ENCODE data around the gene MOB3C. TPM values are rescaled to one million over a fixed set of nuclear protein-coding genes. Genes with fewer than 3 reads are reported as not detected.

Gene MOB3C
- total and polyA plus RNA-seq, 2 of the 4 experiments (the other 2 are of a cell fraction), result 7.3 to 9.0 TPM

DNA sequence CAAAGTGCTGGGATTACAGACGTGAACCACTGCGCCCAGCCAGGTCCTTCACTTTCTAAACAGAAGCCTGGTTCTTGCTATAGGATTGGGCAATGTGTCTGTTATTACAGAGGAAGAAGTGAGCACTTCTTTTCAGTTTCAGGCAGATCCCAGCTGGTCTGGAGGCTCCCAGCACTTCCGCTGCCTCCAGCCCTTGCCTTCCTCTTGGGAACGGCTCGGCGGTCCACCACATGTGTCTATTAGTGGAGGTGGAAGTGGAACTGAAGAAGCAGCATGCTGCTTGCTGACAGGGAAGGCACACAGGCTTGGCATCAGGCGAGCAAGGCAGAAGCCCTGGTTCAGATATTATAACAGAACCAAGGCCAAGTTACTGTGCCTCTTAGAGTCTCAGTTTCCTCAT is 29.5 kb downstream of the MOB3C start:
- Histone ChIP-seq H3K79me1 (ENCODE audit: low read depth in 1 of 2, low read length in 2 of 2) (no peaks in the 10 kb centered on the region; a peak in 1 of 4 replicates), H3K4me3 (ENCODE audit: insufficient read depth, low read depth, low read length) (no peak overlapping the region), H4K5ac (ENCODE audit: low read depth, low read length) (no peak overlapping the region), H3K27ac (ENCODE audit: insufficient read depth, low read length) (no peak overlapping the region), H3K4me1 (ENCODE audit: control insufficient read depth, insufficient read depth, low read length) (no peaks in the 10 kb centered on the region), H3K4ac (ENCODE audit: low read depth, low read length) (no peak overlapping the region), H3K36me3 (ENCODE audit: control insufficient read depth, insufficient read depth, low read length) (peaks cover 57% of the 10 kb centered on the region), H2AK5ac (ENCODE audit: low read depth, low read length) (no peak overlapping the region), H3K9ac (ENCODE audit: low read depth, low read length) (no peak overlapping the region), H2BK120ac (ENCODE audit: low read depth, low read length) (no peak overlapping the region), H2BK15ac (ENCODE audit: low read depth, low read length) (no peak overlapping the region), H2BK5ac (ENCODE audit: low read depth, low read length, poor library complexity, severe bottlenecking) (no peak overlapping the region), H3K14ac (replicated peaks; ENCODE audit: low read depth, low read length) (no peak overlapping the region), H2AK9ac (replicated peaks; ENCODE audit: low read depth, low read length, poor library complexity) (no peak overlapping the region), H3K18ac (ENCODE audit: low read depth, low read length) (no peak overlapping the region), H3K56ac (ENCODE audit: extremely low read depth, insufficient read depth, low read length) (no peak overlapping the region), H3K4me2 (ENCODE audit: low read depth, low read length) (no peak overlapping the region), H4K20me1 (ENCODE audit: insufficient read depth, low read length) (no peaks in the 10 kb centered on the region), H3K9me3 (ENCODE audit: control insufficient read depth, insufficient read depth, low read length) (no peaks in the 10 kb centered on the region), H4K8ac (ENCODE audit: low read depth in 2 of 2, low read length in 2 of 2) (no peak overlapping the region), H3K23ac (ENCODE audit: low read depth, low read length) (no peak overlapping the region), H2AFZ (replicated peaks; ENCODE audit: low read length, poor library complexity) (no peak overlapping the region), H2BK20ac (ENCODE audit: low read depth, low read length) (no peak overlapping the region), H3K27me3 (ENCODE audit: control insufficient read depth, insufficient read depth, low read length) (no peaks in the 10 kb centered on the region), H4K91ac (ENCODE audit: insufficient read depth, low read depth, low read length) (no peak overlapping the region), H3K9me1 (ENCODE audit: insufficient read depth, low read length) (no peaks in the 10 kb centered on the region; the same call in 1 of the 2 replicates)
- intact Hi-C loops (cut with micrococcal nuclease) (no loop called here), dilution Hi-C loops (cut with HindIII; ENCODE audit: low sequenced_read_pairs, unreplicated experiment) (no loop called here), in situ Hi-C loops (cut with MboI; ENCODE audit: low sequenced_read_pairs) (no loop called here)
- ChIA-PET POLR2A (ENCODE audit: unreplicated experiment) (no interaction called here), CTCF (no interaction called here)
- DNase-seq (no peak), ATAC-seq (ENCODE audit: low read depth) (no peak)
- TF ChIP-seq RAD21 (IDR thresholded peaks at IDR 0.05; ENCODE audit: low read length), result no peak
- no peak for TF ChIP-seq SMC3 (IDR thresholded peaks at IDR 0.05; ENCODE audit: low read depth, low read length)
- TF ChIP-seq, protein P1, sequence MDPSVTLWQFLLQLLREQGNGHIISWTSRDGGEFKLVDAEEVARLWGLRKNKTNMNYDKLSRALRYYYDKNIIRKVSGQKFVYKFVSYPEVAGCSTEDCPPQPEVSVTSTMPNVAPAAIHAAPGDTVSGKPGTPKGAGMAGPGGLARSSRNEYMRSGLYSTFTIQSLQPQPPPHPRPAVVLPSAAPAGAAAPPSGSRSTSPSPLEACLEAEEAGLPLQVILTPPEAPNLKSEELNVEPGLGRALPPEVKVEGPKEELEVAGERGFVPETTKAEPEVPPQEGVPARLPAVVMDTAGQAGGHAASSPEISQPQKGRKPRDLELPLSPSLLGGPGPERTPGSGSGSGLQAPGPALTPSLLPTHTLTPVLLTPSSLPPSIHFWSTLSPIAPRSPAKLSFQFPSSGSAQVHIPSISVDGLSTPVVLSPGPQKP (IDR thresholded peaks at IDR 0.05; ENCODE audit: borderline replicate concordance, low read depth, low read length), result no peak
- no peak for TF ChIP-seq BHLHE40 (IDR thresholded peaks at IDR 0.05; ENCODE audit: low read depth, low read length)
- TF ChIP-seq CHD1 (IDR thresholded peaks at IDR 0.05; ENCODE audit: low read depth, low read length), result no peak
- 100% methylated on average over 2 of the region's 7 CpGs; no CpG with 5 or more reads in 1 of the 2 experiments for WGBS, 2 experiments (ENCODE audit: extremely low coverage in 2 of 2, insufficient read length in 1 of 2)
- no TSS peak for BruUV-seq (replicated peaks)

Data from IMR-90 (cell line).